Osteoblast (primary cell): ENCODE measurements around the gene PARVA. TPM values are rescaled to one million over a fixed set of nuclear protein-coding genes. Genes with fewer than 3 reads are reported as not detected.
A peak's percentile ranks its signal among the peaks of the same experiment; 100 is the strongest.

Experiments used
- DNase-seq: peaks from one replicate; pipeline ENCODE4 v3.0.0; 2011; ENCODE audit warnings: low spot score, mixed read lengths; ENCODE audit not compliant: insufficient read length; ENCODE audit errors: missing footprints
- H2AFZ ChIP-seq: 2 replicates; pipeline ENCODE4 v1.6.0; 2011; ENCODE audit warnings: mild to moderate bottlenecking, low read length
- H3K27ac ChIP-seq: 2 replicates; pipeline ENCODE4 v1.5.1; 2011; ENCODE audit warnings: mild to moderate bottlenecking, low read depth, low read length, moderate library complexity
- H3K27me3 ChIP-seq: 2 replicates; pipeline ENCODE4 v1.6.0; 2012; ENCODE audit warnings: mild to moderate bottlenecking, control low read depth, inconsistent platforms, low read length, moderate library complexity; ENCODE audit not compliant: insufficient read depth
- H3K36me3 ChIP-seq: 2 replicates; pipeline ENCODE4 v1.5.1; 2011; ENCODE audit warnings: mild to moderate bottlenecking, low read length, control low read depth, moderate library complexity; ENCODE audit not compliant: insufficient read depth
- H3K4me1 ChIP-seq: 2 replicates; pipeline ENCODE4 v1.5.1; 2011; ENCODE audit warnings: mild to moderate bottlenecking, low read length, control low read depth, moderate library complexity; ENCODE audit not compliant: insufficient read depth
- H3K4me2 ChIP-seq: 2 replicates; pipeline ENCODE4 v1.6.0; 2011; ENCODE audit warnings: mild to moderate bottlenecking, low read length; ENCODE audit not compliant: insufficient read depth
- H3K4me3 ChIP-seq: fragments of 200-600 bp; sonication (generic); 3 replicates; pipeline ENCODE4 v1.5.1; 2012; ENCODE audit warnings: mild to moderate bottlenecking, low read length, inconsistent platforms; ENCODE audit not compliant: insufficient read depth
- H3K79me2 ChIP-seq: 2 replicates; pipeline ENCODE4 v1.6.0; 2012; ENCODE audit warnings: mild to moderate bottlenecking, low read length, control low read depth, inconsistent platforms; ENCODE audit not compliant: insufficient read depth
- H3K9me3 ChIP-seq: 2 replicates; pipeline ENCODE4 v1.5.1; 2011; ENCODE audit warnings: low read depth, low read length, control low read depth
- H4K20me1 ChIP-seq: 2 replicates; pipeline ENCODE4 v1.6.0; 2012; ENCODE audit warnings: mild to moderate bottlenecking, low read length, control low read depth; ENCODE audit not compliant: insufficient read depth
- total RNA-seq: library from RNA; depleted of rRNA; stranded (reverse); fragments of >200 nt; gene quantifications from 2 replicates; pipeline ENCODE4 v1.2.3, GENCODE V29; 2012
- TF ChIP-seq, protein P1 (sequence below): IDR thresholded peaks from 2 replicates; pipeline ENCODE4 v1.5.1; 2011; ENCODE audit warnings: mild to moderate bottlenecking, low read depth, low read length, moderate library complexity; ENCODE audit errors: extremely low read depth

PARVA gene
- total RNA-seq, 1 donor = 74.9 TPM

DNA sequence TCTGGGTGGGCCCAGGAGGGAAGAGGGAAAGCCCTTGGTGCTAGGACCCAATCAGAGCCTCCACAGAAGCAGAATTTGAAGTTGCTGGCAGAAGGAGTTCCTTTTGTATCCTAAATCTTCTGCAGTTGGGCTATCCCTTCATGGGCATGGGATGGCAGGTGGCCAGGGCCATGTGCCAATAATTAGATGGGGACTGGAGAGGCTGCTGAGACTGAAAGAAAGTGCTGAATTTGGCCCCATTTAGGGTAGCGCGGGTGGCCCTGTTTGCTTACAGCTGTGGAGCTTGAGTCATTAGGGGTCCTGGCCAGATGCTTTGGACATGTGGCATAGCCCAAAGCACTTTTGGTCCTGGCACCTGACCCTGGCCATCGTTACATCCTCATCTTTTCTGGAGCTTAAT lies 27.1 kb downstream of the PARVA start:
- Histone ChIP-seq H3K9me3 (no peaks in the 10 kb centered on the region), H3K4me3 (no peak overlapping the region), H3K4me1 (peaks cover 51% of the 10 kb centered on the region), H3K79me2 (peaks cover 95% of the 10 kb centered on the region), H3K4me2 (peak overlapping the region; percentile 50), H4K20me1 (peaks cover 51% of the 10 kb centered on the region), H3K27me3 (no peaks in the 10 kb centered on the region), H3K27ac (no peak overlapping the region), H2AFZ (no peak overlapping the region), H3K36me3 (no peaks in the 10 kb centered on the region)
- TF ChIP-seq, protein P1, sequence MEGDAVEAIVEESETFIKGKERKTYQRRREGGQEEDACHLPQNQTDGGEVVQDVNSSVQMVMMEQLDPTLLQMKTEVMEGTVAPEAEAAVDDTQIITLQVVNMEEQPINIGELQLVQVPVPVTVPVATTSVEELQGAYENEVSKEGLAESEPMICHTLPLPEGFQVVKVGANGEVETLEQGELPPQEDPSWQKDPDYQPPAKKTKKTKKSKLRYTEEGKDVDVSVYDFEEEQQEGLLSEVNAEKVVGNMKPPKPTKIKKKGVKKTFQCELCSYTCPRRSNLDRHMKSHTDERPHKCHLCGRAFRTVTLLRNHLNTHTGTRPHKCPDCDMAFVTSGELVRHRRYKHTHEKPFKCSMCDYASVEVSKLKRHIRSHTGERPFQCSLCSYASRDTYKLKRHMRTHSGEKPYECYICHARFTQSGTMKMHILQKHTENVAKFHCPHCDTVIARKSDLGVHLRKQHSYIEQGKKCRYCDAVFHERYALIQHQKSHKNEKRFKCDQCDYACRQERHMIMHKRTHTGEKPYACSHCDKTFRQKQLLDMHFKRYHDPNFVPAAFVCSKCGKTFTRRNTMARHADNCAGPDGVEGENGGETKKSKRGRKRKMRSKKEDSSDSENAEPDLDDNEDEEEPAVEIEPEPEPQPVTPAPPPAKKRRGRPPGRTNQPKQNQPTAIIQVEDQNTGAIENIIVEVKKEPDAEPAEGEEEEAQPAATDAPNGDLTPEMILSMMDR = no peak
- DNase-seq = no peak

DNA sequence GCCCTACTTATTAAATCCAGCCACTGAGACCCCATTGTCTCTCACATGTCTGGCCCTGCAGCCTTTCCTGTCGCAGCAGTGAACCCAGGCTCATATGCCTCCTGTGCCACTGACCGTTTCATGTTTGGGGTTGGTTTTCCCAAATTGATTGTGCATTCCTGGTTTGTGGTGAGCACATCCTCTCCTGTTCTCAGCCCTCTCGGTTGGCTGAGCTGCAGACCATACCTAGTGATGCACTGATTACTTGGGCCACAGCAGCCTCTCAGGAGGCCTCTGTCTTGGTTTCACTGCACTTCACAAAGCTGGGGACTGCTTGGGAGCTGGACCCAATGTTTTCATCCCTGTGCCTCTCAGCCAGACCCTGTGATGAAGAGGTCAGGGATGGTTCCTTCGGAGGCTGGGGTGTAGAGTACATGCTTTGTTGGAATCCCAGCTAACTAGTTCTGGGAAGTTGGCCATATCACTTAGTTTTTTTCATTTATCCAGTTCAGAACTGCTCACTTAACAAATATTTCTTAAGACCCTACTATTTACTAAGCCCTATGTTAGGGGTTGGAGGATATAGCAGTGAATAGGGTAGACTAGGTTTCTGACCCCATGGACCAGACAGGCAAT lies 30.9 kb downstream of the PARVA start:
- Histone ChIP-seq H3K27ac (peak overlapping the region; percentile 4), H3K27me3 (no peaks in the 10 kb centered on the region), H3K4me2 (no peak overlapping the region), H3K9me3 (no peaks in the 10 kb centered on the region), H3K36me3 (no peaks in the 10 kb centered on the region), H2AFZ (no peak overlapping the region), H3K4me1 (peaks cover 71% of the 10 kb centered on the region), H3K79me2 (peaks cover 88% of the 10 kb centered on the region), H3K4me3 (no peak overlapping the region), H4K20me1 (peaks cover 26% of the 10 kb centered on the region)
- TF ChIP-seq, protein P1 = no peak
- DNase-seq = no peak

GRCh38 chr11:12409621-12410005 lies 32.2 kb downstream of the PARVA start:
- H3K4me1 ChIP-seq = peaks cover 71% of the 10 kb centered on the region
- H3K4me2 ChIP-seq = no peak overlapping the region
- no peak overlapping the region for H2AFZ ChIP-seq
- no peaks in the 10 kb centered on the region for H3K9me3 ChIP-seq
- no peak overlapping the region for H3K4me3 ChIP-seq
- DNase-seq = no peak
- peaks cover 16% of the 10 kb centered on the region for H4K20me1 ChIP-seq
- no peaks in the 10 kb centered on the region for H3K27me3 ChIP-seq
- H3K79me2 ChIP-seq = peaks cover 88% of the 10 kb centered on the region
- no peaks in the 10 kb centered on the region for H3K36me3 ChIP-seq
- peak overlapping the region; percentile 94 for H3K27ac ChIP-seq
- TF ChIP-seq, protein P1 = no peak

- no peaks in the 10 kb centered on the region for H3K9me3 ChIP-seq
- H2AFZ ChIP-seq = no peak overlapping the region
- no peak overlapping the region for H3K4me3 ChIP-seq
- DNase-seq = peak; percentile 41
- no peaks in the 10 kb centered on the region for H3K36me3 ChIP-seq
- H3K4me1 ChIP-seq = peaks cover 77% of the 10 kb centered on the region
- TF ChIP-seq, protein P1 = peak; percentile 31
- peak overlapping the region; percentile 31 for H3K4me2 ChIP-seq
- H3K27ac ChIP-seq = peak overlapping the region; percentile 94
- no peaks in the 10 kb centered on the region for H3K27me3 ChIP-seq
- H4K20me1 ChIP-seq = peaks cover 10% of the 10 kb centered on the region
- H3K79me2 ChIP-seq = peaks cover 88% of the 10 kb centered on the region
These were observed 32.8 kb downstream of the PARVA start for GRCh38 chr11:12410006-12410728.
